NCI-H446 treated with DMSO at 0.1 percent for 48 hours (cell line): Measurements from ENCODE around the gene ZNF785.
"Not testable (repeated sequence)": the region's sequence is repeated elsewhere in the genome, so short reads cannot be mapped to it uniquely, and the experiment has no call there.

Experiments
- DNase-seq: peaks from one replicate; lab custom pipeline; 2025; lab: John Stamatoyannopoulos, UW

The ZNF785 gene

DNA sequence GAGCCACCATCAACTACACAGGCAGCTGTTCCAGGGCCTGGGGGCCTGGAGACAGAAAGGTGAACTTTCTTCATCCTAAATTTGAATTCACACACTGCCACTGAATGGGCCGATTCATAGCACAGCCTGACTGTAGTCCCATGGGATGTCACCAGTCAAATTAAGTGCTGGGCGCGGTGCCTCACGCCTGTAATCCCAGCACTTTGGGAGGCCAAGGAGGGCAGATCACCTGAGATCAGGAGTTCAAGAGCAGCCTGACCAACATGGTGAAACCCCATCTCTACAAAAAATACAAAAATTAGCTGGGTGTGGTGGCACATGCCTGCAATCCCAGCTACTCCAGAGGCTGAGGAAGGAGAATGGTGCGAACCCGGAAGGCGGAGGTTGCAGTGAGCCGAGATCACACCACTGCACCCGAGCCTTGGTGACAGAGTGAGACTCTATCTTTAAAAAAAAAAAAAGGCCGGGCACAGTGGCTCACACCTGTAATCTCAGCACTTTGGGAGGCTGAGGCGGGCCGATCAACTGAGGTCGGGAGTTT, 45.4 kb downstream of the ZNF785 start:
- DNase-seq = not testable (repeated sequence)

DNA sequence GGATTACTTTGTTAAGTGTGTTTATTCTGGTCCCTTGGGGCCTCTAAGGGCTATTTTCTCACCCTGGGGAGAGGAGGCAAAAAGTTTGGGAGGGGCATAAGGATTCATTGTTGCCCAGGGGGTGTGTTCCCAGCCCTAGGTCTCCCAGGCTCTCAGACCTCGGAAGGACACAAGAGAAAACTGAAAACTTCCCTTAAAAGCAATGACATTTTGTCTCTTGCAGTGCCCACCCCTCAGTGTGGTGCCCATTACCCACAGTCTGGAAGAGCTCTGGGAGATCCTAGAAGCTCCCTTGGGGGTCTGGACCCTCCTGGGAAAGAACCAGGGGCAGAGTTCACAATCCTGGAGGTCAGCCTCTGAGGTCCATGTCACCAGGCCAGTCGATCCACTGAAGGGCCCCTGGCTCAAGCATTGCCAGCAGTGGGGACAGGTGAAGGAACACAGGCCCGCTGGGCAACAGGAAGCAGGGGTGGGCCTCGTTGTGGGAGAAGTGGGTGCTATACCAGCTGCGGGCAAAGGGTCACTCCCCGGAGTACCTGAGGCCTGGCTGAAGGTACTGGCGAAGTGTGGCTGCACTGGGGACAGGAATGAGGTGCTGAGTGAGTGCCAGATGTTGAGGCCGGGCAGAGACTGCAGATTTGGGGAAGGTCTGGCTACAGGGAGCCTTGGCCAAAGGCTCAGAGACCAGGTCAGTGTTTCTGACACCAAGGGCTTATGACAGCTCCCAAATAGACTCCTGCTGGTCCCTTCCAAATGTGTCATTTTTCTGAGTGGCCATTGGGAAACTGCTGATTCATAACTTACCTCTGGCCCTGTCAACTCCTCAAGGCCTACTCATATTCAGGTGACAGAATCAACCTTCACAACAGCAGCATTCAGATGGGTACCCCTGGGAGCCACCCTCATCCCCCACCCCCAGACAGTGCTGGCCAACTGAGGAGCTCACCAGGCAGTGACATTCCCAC, 46.2 kb downstream of the ZNF785 start:
- DNase-seq = no peak

- DNase-seq = not testable (repeated sequence)
Observed at GRCh38 chr16:30536391-30537024, 49.0 kb downstream of the ZNF785 start.

DNA sequence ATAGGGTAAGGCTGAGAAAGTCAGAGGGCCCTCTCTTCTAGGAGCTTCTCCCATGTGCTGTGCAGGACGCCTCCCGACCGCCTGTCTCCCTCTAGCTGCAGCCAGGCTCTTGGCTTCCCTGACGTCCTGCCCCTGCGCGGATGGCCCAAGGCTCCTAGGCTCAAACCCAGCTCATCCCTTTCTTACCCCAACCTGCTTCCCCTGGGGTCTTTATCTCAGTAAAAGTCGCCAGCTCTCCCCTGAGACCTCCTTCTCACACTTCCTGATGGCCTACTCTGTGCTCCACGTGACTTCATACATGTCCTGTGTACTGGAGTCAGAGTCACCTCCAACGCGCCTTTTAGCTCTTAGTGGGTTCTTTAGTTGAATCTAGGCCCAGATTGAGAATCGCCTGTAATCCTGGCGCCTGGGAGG, 49.7 kb downstream of the ZNF785 start:
- no peak for DNase-seq

DNA sequence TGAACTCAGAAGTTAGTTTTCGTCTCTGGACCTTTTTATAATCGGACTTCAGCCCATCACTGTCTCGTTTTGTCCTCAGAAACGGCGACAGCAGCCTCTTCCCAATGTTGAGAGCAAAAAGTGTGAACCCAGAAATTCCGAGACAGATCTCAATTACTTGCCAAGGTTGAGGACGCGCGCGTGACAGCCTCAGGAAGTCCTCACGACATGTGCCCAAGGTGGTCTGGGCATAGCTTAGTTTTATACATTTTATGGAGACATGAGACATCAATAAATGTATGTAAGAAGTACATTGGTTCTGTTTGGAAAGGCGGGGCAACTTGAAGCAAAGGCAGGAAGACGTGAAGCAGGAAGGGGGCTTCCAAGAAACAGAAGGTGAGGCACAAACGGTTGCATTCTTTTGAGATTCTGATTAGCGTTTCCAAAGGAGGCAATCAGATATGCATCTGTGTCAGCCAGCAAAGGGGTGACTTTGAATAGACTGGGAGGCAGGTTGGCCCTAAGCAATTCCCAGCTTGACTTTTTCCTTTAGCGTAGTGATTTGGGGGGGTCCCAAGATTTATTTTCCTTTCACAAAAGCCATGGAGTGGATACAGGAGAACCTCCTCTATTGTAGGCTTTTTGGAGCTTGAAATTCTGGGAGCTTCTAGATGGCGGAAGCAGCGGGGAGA, 50.3 kb downstream of the ZNF785 start:
- DNase-seq = no peak

DNA sequence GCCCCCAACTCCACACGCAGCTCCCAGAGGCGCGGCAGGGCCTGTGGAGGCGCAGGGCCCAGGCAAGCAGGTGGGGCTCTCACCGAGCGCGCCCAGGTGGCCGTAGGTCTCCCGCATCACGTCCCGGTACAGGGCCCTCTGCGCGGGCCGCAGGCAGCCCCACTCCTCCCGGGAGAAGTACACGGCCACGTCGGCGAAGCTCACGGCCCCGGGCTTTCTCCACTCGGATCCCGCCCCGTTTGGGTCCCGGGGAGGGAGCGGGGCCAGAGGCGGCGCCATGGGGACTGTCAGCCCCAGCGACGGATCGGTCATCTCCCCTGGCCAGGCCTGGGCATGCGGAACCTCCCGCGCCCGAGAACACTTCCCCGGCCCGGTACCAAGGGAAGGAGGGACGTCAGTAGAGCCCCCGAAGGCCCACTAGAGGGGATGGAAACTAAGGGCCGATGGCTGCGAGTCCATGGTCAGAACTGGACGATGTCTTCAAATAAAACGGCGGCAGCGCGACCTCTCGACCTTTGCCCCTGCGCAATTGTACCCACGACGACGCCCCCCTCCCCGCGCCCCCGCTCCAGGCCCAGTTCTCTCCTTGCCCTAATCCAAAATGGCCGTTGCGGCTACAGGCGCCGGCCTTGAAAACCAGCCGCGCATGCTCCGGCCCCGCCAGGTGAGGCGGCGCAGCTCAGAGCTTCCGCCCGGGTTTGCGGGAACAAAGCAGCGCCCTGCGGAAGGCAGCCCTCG, 51.0 kb downstream of the ZNF785 start, which contains the start of gene ZNF747:
ZNF747 (minus strand) TSS at position 491 of the 738 bp plus-strand sequence; CDS start at position 312, 179 bp downstream.
- DNase-seq = peak; percentile 41

GRCh38 chr16:30533748-30534367, 51.6 kb downstream of the ZNF785 start:
- DNase-seq = no peak

DNA sequence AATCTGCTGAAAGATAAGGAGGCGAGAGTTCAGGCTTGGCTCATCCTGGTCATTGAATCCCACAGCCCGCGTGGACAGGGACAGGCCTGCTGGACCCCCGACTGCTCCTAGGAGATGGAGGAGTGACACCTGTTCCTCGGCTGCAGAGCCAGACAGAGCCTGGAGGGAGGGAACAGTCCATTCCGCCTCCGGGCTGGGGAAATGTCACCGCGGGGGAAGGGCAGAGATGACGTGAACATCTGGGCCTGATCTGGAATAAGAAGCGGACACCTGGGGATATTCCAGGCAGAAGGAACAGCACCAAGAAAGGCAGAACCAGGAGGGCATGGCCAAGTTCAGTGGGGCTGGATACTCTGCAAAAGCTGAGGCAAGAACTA, 52.4 kb downstream of the ZNF785 start:
- DNase-seq = no peak

GRCh38 chr16:30532285-30533145, 53.0 kb downstream of the ZNF785 start:
- DNase-seq = no peak
